Tibial nerve (tissue), 4 donors: ENCODE results near the gene RNF157. TPM values are rescaled to one million over a fixed set of nuclear protein-coding genes. Genes with fewer than 3 reads are reported as not detected.
"Not testable (repeated sequence)": the region's sequence is repeated elsewhere in the genome, so short reads cannot be mapped to it uniquely, and the experiment has no call there.

ENCODE experiments used
- DNase-seq, 2 donors: peaks; one replicate each; pipeline ENCODE4 v3.0.0-alpha.2; 2019; ENCODE audit warnings: low spot score in 2 of 2
- H3K27ac ChIP-seq, 4 donors: fragments of 200-600 bp; sonication (generic) in 3 of 4; one replicate each; pipeline ENCODE4 v1.5.1; 2017 to 2019; ENCODE audit warnings: mild to moderate bottlenecking in 1 of 4
- H3K27me3 ChIP-seq, 2 donors: fragments of 200-600 bp; sonication (generic) in 1 of 2; one replicate each; pipeline versions ENCODE4 v1.5.1 to v1.6.0; 2017 to 2019
- H3K36me3 ChIP-seq, 3 donors: fragments of 200-600 bp; sonication (generic); one replicate each; pipeline ENCODE4 v1.5.1; 2018 to 2019
- H3K4me1 ChIP-seq, 4 donors: fragments of 200-600 bp; sonication (generic) in 3 of 4; one replicate each; pipeline ENCODE4 v1.5.1; 2017 to 2019
- H3K4me3 ChIP-seq, 4 donors: fragments of 200-600 bp; sonication (generic) in 3 of 4; one replicate each; pipeline ENCODE4 v1.5.1; 2017 to 2019; ENCODE audit warnings: mild to moderate bottlenecking in 1 of 4, moderate library complexity in 1 of 4
- H3K9me3 ChIP-seq, 4 donors: fragments of 200-600 bp; sonication (generic) in 3 of 4; one replicate each; pipeline ENCODE4 v1.5.1; 2017 to 2019
- EP300 ChIP-seq, 2 donors: sonication (generic); formaldehyde crosslinking; IDR thresholded peaks; one replicate each; pipeline ENCODE4 v1.6.1; 2017; ENCODE audit warnings: antibody characterized with exemption in 2 of 2, mild to moderate bottlenecking in 1 of 2
- POLR2A ChIP-seq, 2 donors: fragments of 450-650 bp; IDR thresholded peaks; one replicate each; pipeline ENCODE4 v1.6.1; 2017; ENCODE audit warnings: antibody characterized with exemption in 2 of 2, mild to moderate bottlenecking in 2 of 2, moderate library complexity in 2 of 2
- WGBS, 2 donors: methylation state at CpG; one replicate each; pipeline ENCODE4 v1.1.5; 2018; 5-methylcytosine and 5-hydroxymethylcytosine counted together
- total RNA-seq, 4 donors: library from RNA; depleted of rRNA; stranded (reverse); fragments of >200 nt; gene quantifications; one replicate each; pipeline ENCODE4 v1.1.0, GENCODE V29; 2016
- TF ChIP-seq, protein P1 (sequence below), 5 experiments: fragments of 200-600 bp in 3 of 5; fragments of 450-650 bp in 2 of 5; sonication (generic) in 3 of 5; IDR thresholded peaks; one replicate each; pipeline ENCODE4 v1.5.1; 2016 to 2019; ENCODE audit warnings: antibody characterized with exemption in 5 of 5, mild to moderate bottlenecking in 3 of 5, moderate library complexity in 2 of 5

The RNF157 gene
- total RNA-seq, 4 donors from 2014 or later, result 11.1 to 18.9 (median 15.2) TPM

DNA sequence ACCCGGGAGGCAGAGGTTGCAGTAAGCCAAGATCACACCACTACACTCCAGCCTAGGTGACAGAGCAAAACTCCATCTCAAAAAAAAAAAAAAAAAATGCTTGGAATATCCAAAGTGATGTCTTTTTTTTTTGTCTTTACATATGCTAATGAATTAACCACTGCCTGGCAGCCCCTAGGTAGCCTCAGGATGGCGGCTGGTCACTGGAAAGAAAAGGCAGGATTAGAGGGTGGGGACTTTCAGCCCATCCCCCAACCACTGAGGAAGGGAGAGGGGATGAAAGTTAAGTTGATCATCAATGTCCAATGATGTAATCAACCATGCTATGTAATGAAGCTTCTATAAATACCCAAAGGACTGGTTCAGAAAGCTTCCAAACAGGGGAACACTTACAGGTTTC is 26.8 kb downstream of the RNF157 start:
- H3K27me3 ChIP-seq, result no peaks in the 10 kb centered on the region
- H3K4me3 ChIP-seq, result no peak overlapping the region
- DNase-seq, result no peak
- no peak overlapping the region for H3K27ac ChIP-seq
- H3K9me3 ChIP-seq, result no peaks in the 10 kb centered on the region
- TF ChIP-seq, protein P1, sequence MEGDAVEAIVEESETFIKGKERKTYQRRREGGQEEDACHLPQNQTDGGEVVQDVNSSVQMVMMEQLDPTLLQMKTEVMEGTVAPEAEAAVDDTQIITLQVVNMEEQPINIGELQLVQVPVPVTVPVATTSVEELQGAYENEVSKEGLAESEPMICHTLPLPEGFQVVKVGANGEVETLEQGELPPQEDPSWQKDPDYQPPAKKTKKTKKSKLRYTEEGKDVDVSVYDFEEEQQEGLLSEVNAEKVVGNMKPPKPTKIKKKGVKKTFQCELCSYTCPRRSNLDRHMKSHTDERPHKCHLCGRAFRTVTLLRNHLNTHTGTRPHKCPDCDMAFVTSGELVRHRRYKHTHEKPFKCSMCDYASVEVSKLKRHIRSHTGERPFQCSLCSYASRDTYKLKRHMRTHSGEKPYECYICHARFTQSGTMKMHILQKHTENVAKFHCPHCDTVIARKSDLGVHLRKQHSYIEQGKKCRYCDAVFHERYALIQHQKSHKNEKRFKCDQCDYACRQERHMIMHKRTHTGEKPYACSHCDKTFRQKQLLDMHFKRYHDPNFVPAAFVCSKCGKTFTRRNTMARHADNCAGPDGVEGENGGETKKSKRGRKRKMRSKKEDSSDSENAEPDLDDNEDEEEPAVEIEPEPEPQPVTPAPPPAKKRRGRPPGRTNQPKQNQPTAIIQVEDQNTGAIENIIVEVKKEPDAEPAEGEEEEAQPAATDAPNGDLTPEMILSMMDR (IDR thresholded peaks at IDR 0.05), result no peak
- TF ChIP-seq POLR2A (IDR thresholded peaks at IDR 0.05) (no peak), EP300 (IDR thresholded peaks at IDR 0.05) (no peak)
- H3K36me3 ChIP-seq, result peaks cover 0 to 7% (median 0%) of the 10 kb centered on the region in 3 donors
- H3K4me1 ChIP-seq, result no peaks in the 10 kb centered on the region
- 89 to 91% methylated on average over 2 of the region's 2 CpGs for WGBS, 2 donors

DNA sequence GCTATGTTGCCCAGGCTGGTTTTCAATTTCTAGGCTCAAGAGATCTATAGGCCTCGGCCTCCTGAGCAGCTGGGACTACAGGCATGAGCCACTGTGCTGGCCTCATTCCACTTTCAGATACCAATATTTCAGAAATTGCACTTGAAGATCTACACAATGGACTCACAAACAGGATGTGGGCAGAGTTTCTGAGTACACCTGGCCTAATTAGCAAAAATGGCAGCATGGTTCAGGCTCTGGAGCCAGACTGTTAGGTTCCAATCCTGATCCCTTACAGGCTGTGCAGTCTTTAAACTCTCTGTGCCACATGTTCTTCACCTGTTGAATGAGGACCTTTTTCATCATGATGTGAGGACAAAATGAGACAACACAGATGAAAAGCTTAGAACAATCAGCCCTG is 32.2 kb downstream of the RNF157 start:
- 92 to 100% methylated on average over 1 of the region's 1 CpG for whole genome bisulfite sequencing, 2 donors
- DNase-seq, result no peak

DNA sequence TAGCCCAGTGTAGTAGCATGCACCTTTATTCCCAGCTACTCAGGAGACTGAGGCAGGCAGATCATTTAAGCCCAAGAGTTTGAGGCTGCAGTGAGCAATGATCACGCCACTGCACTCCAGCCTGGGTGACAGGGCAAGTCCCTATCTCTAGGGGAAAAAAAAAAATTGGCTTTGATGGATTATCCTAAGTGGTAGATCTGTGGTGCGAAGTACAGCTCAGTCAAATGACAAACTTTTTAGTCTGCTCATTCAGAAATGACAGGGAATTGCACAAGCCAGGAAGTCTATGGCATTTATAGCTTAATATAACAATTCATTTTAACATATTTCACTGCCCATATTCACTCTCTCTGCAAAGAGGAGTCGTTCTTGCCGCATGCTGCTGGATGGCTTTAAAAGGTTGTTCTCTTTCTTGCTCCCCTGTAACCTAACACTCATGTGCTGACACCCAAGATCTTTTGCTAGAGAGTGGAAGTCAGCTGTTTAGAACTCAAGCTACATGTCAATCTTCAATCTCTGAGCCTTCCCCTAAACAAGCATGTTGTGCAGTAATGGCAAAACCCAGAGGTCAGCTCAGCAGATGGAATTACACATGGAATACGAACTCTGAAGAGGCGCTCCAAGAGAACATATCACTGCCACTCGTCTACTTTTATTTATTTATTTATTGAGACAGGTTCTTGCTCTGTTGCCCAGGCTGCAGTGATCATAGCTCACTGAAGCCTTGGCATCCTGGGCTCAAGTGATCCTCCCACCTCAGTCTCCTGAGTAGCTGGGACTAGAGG is 32.8 kb downstream of the RNF157 start:
- TF ChIP-seq POLR2A (IDR thresholded peaks at IDR 0.05) (no peak), EP300 (IDR thresholded peaks at IDR 0.05) (no peak)
- TF ChIP-seq, protein P1 (IDR thresholded peaks at IDR 0.05), result no peak
- Histone ChIP-seq H3K27me3 (no peaks in the 10 kb centered on the region), H3K36me3 (peaks cover 0 to 7% (median 0%) of the 10 kb centered on the region in 3 donors), H3K9me3 (no peaks in the 10 kb centered on the region), H3K4me1 (no peaks in the 10 kb centered on the region), H3K27ac (no peak overlapping the region), H3K4me3 (no peak overlapping the region)
- 85 to 86% methylated on average over 7 of the region's 7 CpGs for WGBS, 2 donors
- DNase-seq, result no peak

More for the DNA sequence above, 32.2 kb downstream of the RNF157 start:
- peaks cover 0 to 7% (median 0%) of the 10 kb centered on the region in 3 donors for H3K36me3 ChIP-seq
- no peaks in the 10 kb centered on the region for H3K9me3 ChIP-seq
- H3K27ac ChIP-seq, result no peak overlapping the region
- no peaks in the 10 kb centered on the region for H3K27me3 ChIP-seq
- TF ChIP-seq EP300 (IDR thresholded peaks at IDR 0.05) (no peak), POLR2A (IDR thresholded peaks at IDR 0.05) (no peak)
- TF ChIP-seq, protein P1 (IDR thresholded peaks at IDR 0.05), result no peak
- H3K4me3 ChIP-seq, result no peak overlapping the region
- H3K4me1 ChIP-seq, result no peaks in the 10 kb centered on the region

DNA sequence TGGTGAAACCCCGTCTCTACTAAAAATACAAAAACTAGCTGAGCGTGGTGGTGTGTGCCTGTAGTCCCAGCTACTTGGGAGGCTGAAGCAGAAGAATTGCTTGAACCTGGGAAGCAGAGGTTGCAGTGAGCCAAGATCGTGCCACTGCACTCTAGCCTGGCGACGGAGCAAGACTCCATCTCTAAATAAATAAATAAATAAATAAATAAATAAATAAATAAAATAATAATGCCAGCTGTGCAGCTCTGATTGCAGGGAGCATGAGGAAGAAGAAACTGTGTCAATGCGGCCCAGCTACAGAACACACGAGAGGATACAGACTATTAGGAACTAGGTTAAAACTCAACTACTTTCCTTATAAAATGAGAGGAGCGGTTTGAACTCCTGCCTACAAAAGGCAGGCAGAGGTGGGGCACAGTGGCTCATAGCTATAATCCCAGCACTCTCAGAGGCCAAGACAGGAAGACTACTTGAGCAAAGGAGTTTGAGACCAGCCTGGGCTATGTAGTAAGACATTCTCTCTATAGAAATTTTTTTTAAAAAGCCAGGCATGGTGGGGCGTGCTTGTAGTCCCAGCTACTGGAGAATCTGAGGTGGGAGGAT is 34.6 kb downstream of the RNF157 start:
- H3K9me3 ChIP-seq, H3K27me3 ChIP-seq, DNase-seq, H3K36me3 ChIP-seq, H3K27ac ChIP-seq, H3K4me3 ChIP-seq, H3K4me1 ChIP-seq: not testable (repeated sequence)
- WGBS, 2 donors, result 94 to 95% methylated on average over 9 of the region's 9 CpGs

DNA sequence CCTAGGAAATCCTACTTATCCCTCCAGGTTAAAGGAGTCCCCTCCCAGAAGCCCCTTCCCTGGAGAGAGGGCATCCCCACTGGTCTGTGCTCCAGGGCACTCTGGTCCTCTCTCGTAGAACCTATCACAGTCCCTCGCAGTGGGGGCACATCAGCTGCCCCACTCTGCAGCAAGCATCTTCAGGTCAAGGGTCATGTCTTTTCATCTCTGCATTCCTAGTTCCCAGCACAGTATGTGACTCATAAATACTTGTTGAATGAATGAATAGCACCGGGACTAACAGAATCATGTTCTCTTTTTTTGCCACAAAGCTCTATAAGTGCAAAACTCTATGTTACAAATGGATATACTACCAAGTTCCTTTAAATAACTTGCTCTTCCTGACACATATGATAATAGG is 36.0 kb downstream of the RNF157 start:
- 66 to 67% methylated on average over 3 of the region's 3 CpGs for WGBS, 2 donors
- H3K27ac ChIP-seq, result no peak overlapping the region
- TF ChIP-seq EP300 (IDR thresholded peaks at IDR 0.05) (no peak), POLR2A (IDR thresholded peaks at IDR 0.05) (no peak)
- TF ChIP-seq, protein P1 (IDR thresholded peaks at IDR 0.05), result no peak

More for the DNA sequence above, 36.0 kb downstream of the RNF157 start:
- no peak for DNase-seq
- H3K4me3 ChIP-seq, result no peak overlapping the region
- no peaks in the 10 kb centered on the region for H3K27me3 ChIP-seq
- H3K36me3 ChIP-seq, result no peaks in the 10 kb centered on the region
- no peaks in the 10 kb centered on the region for H3K9me3 ChIP-seq
- H3K4me1 ChIP-seq, result no peaks in the 10 kb centered on the region
